ENCODE data around the gene HCN2.
A peak's percentile ranks its signal among the peaks of the same experiment; 100 is the strongest.

Gene HCN2

DNA sequence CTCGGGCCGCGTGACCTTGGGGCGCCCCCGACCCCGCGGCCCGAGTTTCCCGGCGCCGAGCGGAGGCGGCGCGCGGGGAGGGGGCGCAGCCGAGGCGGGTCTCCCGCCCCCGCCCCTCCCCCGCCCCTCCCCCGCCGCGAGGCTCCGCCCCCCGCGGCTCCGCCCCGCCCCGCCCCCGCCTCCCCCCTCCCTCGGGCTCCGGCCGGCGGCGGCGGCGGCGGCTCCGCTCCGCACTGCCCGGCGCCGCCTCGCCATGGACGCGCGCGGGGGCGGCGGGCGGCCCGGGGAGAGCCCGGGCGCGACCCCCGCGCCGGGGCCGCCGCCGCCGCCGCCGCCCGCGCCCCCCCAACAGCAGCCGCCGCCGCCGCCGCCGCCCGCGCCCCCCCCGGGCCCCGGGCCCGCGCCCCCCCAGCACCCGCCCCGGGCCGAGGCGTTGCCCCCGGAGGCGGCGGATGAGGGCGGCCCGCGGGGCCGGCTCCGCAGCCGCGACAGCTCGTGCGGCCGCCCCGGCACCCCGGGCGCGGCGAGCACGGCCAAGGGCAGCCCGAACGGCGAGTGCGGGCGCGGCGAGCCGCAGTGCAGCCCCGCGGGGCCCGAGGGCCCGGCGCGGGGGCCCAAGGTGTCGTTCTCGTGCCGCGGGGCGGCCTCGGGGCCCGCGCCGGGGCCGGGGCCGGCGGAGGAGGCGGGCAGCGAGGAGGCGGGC, at the start of gene HCN2:
HCN2 (plus strand) TSS at position 189 of the 703 bp plus-strand sequence; CDS start at position 254, 65 bp downstream.
- DNase-seq (ENCODE audit: low spot score), result no peak
- TF ChIP-seq CTCF (IDR thresholded peaks at IDR 0.05; ENCODE audit: extremely low read depth, missing control alignments), result no peak

DNA sequence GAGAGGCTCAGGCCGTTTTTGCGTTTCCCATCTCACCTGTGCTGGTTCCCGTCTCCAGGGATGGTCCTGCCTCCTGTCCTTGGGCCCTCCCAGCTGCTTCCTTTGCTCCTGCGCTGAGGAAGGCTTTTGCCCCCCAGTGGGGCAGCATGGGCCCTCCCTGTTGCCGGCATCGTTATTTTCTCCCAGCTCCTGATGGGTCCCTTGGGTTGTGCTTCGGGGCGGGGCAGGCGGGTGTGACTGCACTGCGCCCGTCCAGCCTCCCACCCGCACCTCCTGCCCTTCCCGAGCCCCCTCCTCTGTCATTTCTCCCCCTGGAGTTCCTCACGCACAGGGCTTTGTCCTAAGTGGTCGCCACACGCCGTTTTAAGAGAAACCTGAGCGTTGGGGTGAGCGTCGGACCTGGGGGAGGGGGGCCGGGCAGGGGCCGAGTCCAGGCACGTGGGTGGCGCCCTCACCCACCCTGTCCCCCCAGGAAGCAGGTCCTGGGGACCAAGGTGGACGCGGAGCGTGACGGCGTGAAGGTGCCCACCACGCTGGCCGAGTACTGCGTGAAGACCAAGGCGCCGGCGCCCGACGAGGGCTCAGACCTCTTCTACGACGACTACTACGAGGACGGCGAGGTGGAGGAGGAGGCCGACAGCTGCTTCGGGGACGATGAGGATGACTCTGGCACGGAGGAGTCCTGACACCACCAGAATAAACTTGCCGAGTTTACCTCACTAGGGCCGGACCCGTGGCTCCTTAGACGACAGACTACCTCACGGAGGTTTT, 48.6 kb upstream of the HCN2 start:
- TF ChIP-seq CTCF (IDR thresholded peaks at IDR 0.05; ENCODE audit: extremely low read depth, missing control alignments), result no peak
- no peak for DNase-seq (ENCODE audit: low spot score)

- no peak for TF ChIP-seq CTCF (IDR thresholded peaks at IDR 0.05; ENCODE audit: extremely low read depth, missing control alignments)
These were observed 48.0 kb upstream of the HCN2 start for GRCh38 chr19:541699-542098.

GRCh38 chr19:542173-542866, 47.4 kb upstream of the HCN2 start:
- TF ChIP-seq CTCF (IDR thresholded peaks at IDR 0.05; ENCODE audit: extremely low read depth, missing control alignments), result no peak
- no peak for DNase-seq (ENCODE audit: low spot score)

More at GRCh38 chr19:541699-542098, 48.0 kb upstream of the HCN2 start:
- DNase-seq (ENCODE audit: low spot score), result no peak

GRCh38 chr19:543910-544608, 45.6 kb upstream of the HCN2 start, which contains the start of gene GZMM:
GZMM (plus strand) TSS chr19:544053; CDS start chr19:544072, 19 bp downstream.
- DNase-seq (ENCODE audit: low spot score), result peak; percentile 36
- no peak for TF ChIP-seq CTCF (IDR thresholded peaks at IDR 0.05; ENCODE audit: extremely low read depth, missing control alignments)

DNA sequence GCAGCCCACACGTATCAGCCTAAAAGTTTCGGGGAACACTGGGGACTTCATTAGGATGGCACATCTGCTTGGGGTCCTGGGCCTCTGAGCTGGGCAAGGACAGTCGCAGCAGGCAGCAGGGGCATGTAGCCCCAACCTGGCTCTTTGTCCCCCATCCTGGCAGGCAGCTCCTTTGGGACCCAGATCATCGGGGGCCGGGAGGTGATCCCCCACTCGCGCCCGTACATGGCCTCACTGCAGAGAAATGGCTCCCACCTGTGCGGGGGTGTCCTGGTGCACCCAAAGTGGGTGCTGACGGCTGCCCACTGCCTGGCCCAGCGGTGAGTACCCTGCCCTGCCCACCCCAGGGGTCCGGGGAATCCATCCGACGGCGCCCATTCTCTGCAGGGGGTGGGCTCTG, 42.6 kb upstream of the HCN2 start:
- DNase-seq (ENCODE audit: low spot score), result peak; percentile 18
- no peak for TF ChIP-seq CTCF (IDR thresholded peaks at IDR 0.05; ENCODE audit: extremely low read depth, missing control alignments)

Data from GM20000 (cell line).